Liver (tissue), 9 donors: ENCODE data around the gene TSSK2. TPM values are rescaled to one million over a fixed set of nuclear protein-coding genes. Genes with fewer than 3 reads are reported as not detected.

Source experiments
- DNase-seq: peaks from one replicate; pipeline ENCODE4 v3.0.0-alpha.2; 2017; ENCODE audit warnings: low spot score
- H3K27ac ChIP-seq, 2 donors: one replicate each; pipeline ENCODE4 v1.7.0; 2013; ENCODE audit warnings: inconsistent platforms in 2 of 2, low read length in 2 of 2, control low read depth in 1 of 2, low read depth in 1 of 2, mild to moderate bottlenecking in 1 of 2
- H3K27me3 ChIP-seq, 4 donors: one replicate each; pipeline versions ENCODE4 v1.6.1 to v1.7.0; 2013; ENCODE audit warnings: low read length in 3 of 4, inconsistent platforms in 1 of 4, mild to moderate bottlenecking in 1 of 4, moderate library complexity in 1 of 4; ENCODE audit not compliant: control insufficient read depth in 4 of 4, insufficient read depth in 4 of 4
- H3K36me3 ChIP-seq, 4 donors: one replicate each; pipeline versions ENCODE4 v1.6.1 to v1.7.0; 2013; ENCODE audit warnings: low read length in 3 of 4, mild to moderate bottlenecking in 3 of 4, low read depth in 1 of 4, moderate library complexity in 1 of 4; ENCODE audit not compliant: control insufficient read depth in 4 of 4, insufficient read depth in 3 of 4
- H3K4me1 ChIP-seq, 4 donors: one replicate each; pipeline versions ENCODE4 v1.6.1 to v1.7.0; 2013; ENCODE audit warnings: low read length in 3 of 4, mild to moderate bottlenecking in 3 of 4, moderate library complexity in 1 of 4; ENCODE audit not compliant: control insufficient read depth in 4 of 4, insufficient read depth in 4 of 4
- H3K4me3 ChIP-seq, 3 donors: one replicate each; pipeline versions ENCODE4 v1.6.1 to v1.7.0; 2013; ENCODE audit warnings: low read length in 3 of 3, control low read depth in 1 of 3, low read depth in 1 of 3, mild to moderate bottlenecking in 1 of 3
- H3K9ac ChIP-seq, 2 donors: one replicate each; pipeline ENCODE4 v1.7.0; 2013; ENCODE audit warnings: low read length in 2 of 2, mild to moderate bottlenecking in 2 of 2, moderate library complexity in 2 of 2, control low read depth in 1 of 2, low read depth in 1 of 2
- H3K9me3 ChIP-seq, 4 donors: one replicate each; pipeline versions ENCODE4 v1.6.1 to v1.7.0; 2013; ENCODE audit warnings: low read length in 3 of 4; ENCODE audit not compliant: control insufficient read depth in 4 of 4
- ATF3 ChIP-seq: IDR thresholded peaks from 2 replicates; pipeline ENCODE4 v1.6.1; 2016; ENCODE audit warnings: antibody characterized with exemption
- CTCF ChIP-seq: fragments of 150-350 bp; IDR thresholded peaks from 2 replicates; pipeline ENCODE4 v1.5.1; 2017; ENCODE audit warnings: improper control_type of control experiment, low read depth, low read length; ENCODE audit not compliant: missing input control
- EGR1 ChIP-seq, 2 donors: IDR thresholded peaks; 2 replicates each; pipeline ENCODE4 v1.6.1; 2016 to 2018; ENCODE audit warnings: antibody characterized with exemption in 2 of 2, low read depth in 2 of 2
- FOXA2 ChIP-seq: IDR thresholded peaks from 2 replicates; pipeline ENCODE4 v1.6.1; 2016; ENCODE audit warnings: antibody characterized with exemption
- HNF4A ChIP-seq, 2 donors: conservative IDR thresholded peaks; 2 replicates each; pipeline ENCODE4 v1.6.1; 2016; ENCODE audit warnings: antibody characterized with exemption in 2 of 2, mild to moderate bottlenecking in 2 of 2
- HNF4G ChIP-seq: IDR thresholded peaks from 2 replicates; pipeline ENCODE4 v1.6.1; 2016; ENCODE audit warnings: antibody characterized with exemption
- JUND ChIP-seq, 2 donors: IDR thresholded peaks; 2 replicates each; pipeline ENCODE4 v1.6.1; 2016; ENCODE audit warnings: antibody characterized with exemption in 2 of 2
- NR2F2 ChIP-seq: IDR thresholded peaks from 2 replicates; pipeline ENCODE4 v1.6.1; 2016; ENCODE audit warnings: antibody characterized with exemption
- RAD21 ChIP-seq, 2 donors: IDR thresholded peaks; 2 replicates each; pipeline ENCODE4 v1.6.1; 2016; ENCODE audit warnings: antibody characterized with exemption in 2 of 2, mild to moderate bottlenecking in 2 of 2
- RXRA ChIP-seq, 2 donors: IDR thresholded peaks; 2 replicates each; pipeline ENCODE4 v1.6.1; 2017 to 2018; ENCODE audit warnings: antibody characterized with exemption in 2 of 2, mild to moderate bottlenecking in 1 of 2
- SP1 ChIP-seq: IDR thresholded peaks from 2 replicates; pipeline ENCODE4 v1.6.1; 2018; ENCODE audit warnings: antibody characterized with exemption, mild to moderate bottlenecking
- TAF1 ChIP-seq: conservative IDR thresholded peaks from 2 replicates; pipeline ENCODE4 v1.6.1; 2016; ENCODE audit warnings: antibody characterized with exemption, mild to moderate bottlenecking
- ZBTB33 ChIP-seq: IDR thresholded peaks from 2 replicates; pipeline ENCODE4 v1.6.1; 2016; ENCODE audit warnings: antibody characterized with exemption
- WGBS: extraction: QIAGEN DNeasy Blood & Tissue Kit; methylation state at CpG from one replicate; pipeline ENCODE4 v1.1.7; 2013; 5-methylcytosine and 5-hydroxymethylcytosine counted together
- polyA plus RNA-seq, 2 donors: library from polyadenylated mRNA; stranded (reverse) in 1 of 2; unstranded in 1 of 2; fragments of 200-250 nt in 1 of 2; fragments of >200 nt in 1 of 2; fragmentation: Nextera tagmentation in 1 of 2; extraction: Ambion mirVana in 1 of 2; gene quantifications; one replicate each; pipeline versions ENCODE4 v1.2.1 to v1.2.3, GENCODE V29; 2013 to 2015
- total RNA-seq, 2 donors: library from RNA; depleted of rRNA; stranded (reverse); fragments of >200 nt; gene quantifications; one replicate each; pipeline ENCODE4 v1.2.3, GENCODE V29; 2014
- donor health status: healthy.
- donor health status: healthy.
- donor health status: healthy.
- donor health status: healthy.
- donor health status: healthy.

TSSK2 gene
- total and polyA plus RNA-seq, 4 donors, result 0.08 TPM; not detected in 3

GRCh38 chr22:19146215-19146968, 15.3 kb downstream of the TSSK2 start:
- peaks cover 7 to 24% (median 14%) of the 10 kb centered on the region in 4 donors for H3K4me1 ChIP-seq
- no peak for DNase-seq
- H3K4me3 ChIP-seq, result no peak overlapping the region
- no peak overlapping the region for H3K9ac ChIP-seq
- H3K9me3 ChIP-seq, result no peaks in the 10 kb centered on the region
- H3K27me3 ChIP-seq, result peaks cover 4 to 10% (median 5%) of the 10 kb centered on the region in 4 donors
- 82% methylated on average over 11 of the region's 11 CpGs for WGBS
- H3K27ac ChIP-seq, result no peak overlapping the region
- no peak for TF ChIP-seq ATF3
- TF ChIP-seq SP1, result no peak
- H3K36me3 ChIP-seq, result peaks cover under 1 to 8% (median 6%) of the 10 kb centered on the region in 4 donors

- peaks cover 4 to 10% (median 7%) of the 10 kb centered on the region in 4 donors for H3K27me3 ChIP-seq
- no peak for DNase-seq
Measured at GRCh38 chr22:19147195-19147780, 16.2 kb downstream of the TSSK2 start.

More at GRCh38 chr22:19147195-19147780, 16.2 kb downstream of the TSSK2 start:
- H3K9me3 ChIP-seq, result no peaks in the 10 kb centered on the region
- peaks cover 7 to 24% (median 14%) of the 10 kb centered on the region in 4 donors for H3K4me1 ChIP-seq
- H3K36me3 ChIP-seq, result peaks cover 0 to 3% (median 3%) of the 10 kb centered on the region in 4 donors
- no peak overlapping the region for H3K9ac ChIP-seq
- H3K4me3 ChIP-seq, result no peak overlapping the region
- WGBS, result 43% methylated on average over 9 of the region's 9 CpGs
- TF ChIP-seq EGR1 (IDR thresholded peaks at IDR 0.05; ENCODE audit: low read depth in 2 of 2) (no peak), JUND (IDR thresholded peaks at IDR 0.05) (no peak), SP1 (no peak), HNF4A (conservative IDR thresholded peaks at IDR 0.05) (no peak), RAD21 (IDR thresholded peaks at IDR 0.05) (no peak), ZBTB33 (no peak), HNF4G (no peak), CTCF (no peak), ATF3 (no peak), RXRA (IDR thresholded peaks at IDR 0.05) (no peak), FOXA2 (no peak), NR2F2 (no peak), TAF1 (no peak)
- no peak overlapping the region for H3K27ac ChIP-seq
